B cell (primary cell): ENCODE results near the gene P2RX7. TPM values are rescaled to one million over a fixed set of nuclear protein-coding genes. Genes with fewer than 3 reads are reported as not detected.
A peak's percentile ranks its signal among the peaks of the same experiment; 100 is the strongest.

Experiments
- ATAC-seq: fragments of 200-7000 bp; cut with Tn5 transposase; one replicate; pipeline ENCODE4 v1.10.0; 2021; ENCODE audit warnings: low read depth, mild to moderate bottlenecking, moderate number of reproducible peaks, moderate library complexity
- CTCF ChIA-PET: fragments of 350-600 bp; sonication (Branson Sonifier 250); formaldehyde crosslinking; loops from one replicate; lab custom pipeline; 2021; ENCODE audit warnings: antibody characterized with exemption, inconsistent platforms; lab: Charles Lee
- POLR2A ChIA-PET: fragments of 350-600 bp; sonication (Branson Sonifier 250); formaldehyde crosslinking; loops from one replicate; lab custom pipeline; 2021; ENCODE audit warnings: antibody characterized with exemption; lab: Charles Lee
- DNase-seq: peaks from one replicate; pipeline ENCODE4 v3.0.0; 2013
- H2AFZ ChIP-seq: 2 replicates; pipeline ENCODE4 v1.6.1; 2012; ENCODE audit warnings: mild to moderate bottlenecking, low read depth, low read length; ENCODE audit not compliant: insufficient read depth, poor library complexity, severe bottlenecking
- H3K27ac ChIP-seq, 2 donors: 1 replicate in 1 of 2; 2 replicates in 1 of 2; pipeline ENCODE4 v1.5.1; 2012 to 2013; ENCODE audit warnings: low read length in 2 of 2, mild to moderate bottlenecking in 2 of 2, moderate library complexity in 1 of 2
- H3K27me3 ChIP-seq, 4 experiments: fragments of 200-600 bp in 1 of 4; sonication (generic) in 1 of 4; replicated peaks in 1 of 4; 1 replicate in 2 of 4; 2 replicates in 2 of 4; pipeline versions ENCODE4 v1.6.1 to v1.7.0; 2013 to 2016; ENCODE audit warnings: low read length in 3 of 4, mild to moderate bottlenecking in 2 of 4, mixed read lengths in 1 of 4, moderate library complexity in 1 of 4; ENCODE audit not compliant: insufficient read depth in 4 of 4, control insufficient read depth in 3 of 4; ENCODE audit errors: control extremely low read depth in 1 of 4
- H3K36me3 ChIP-seq, 2 experiments: replicated peaks in 1 of 2; 1 replicate in 1 of 2; 2 replicates in 1 of 2; pipeline versions ENCODE4 v1.6.1 to v1.7.1; 2013; ENCODE audit warnings: low read length in 1 of 2; ENCODE audit not compliant: insufficient read depth in 2 of 2, control insufficient read depth in 1 of 2; ENCODE audit errors: control extremely low read depth in 1 of 2, extremely low read depth in 1 of 2
- H3K4me1 ChIP-seq, 2 donors: fragments of 200-600 bp in 1 of 2; sonication (generic) in 1 of 2; 1 replicate in 1 of 2; 2 replicates in 1 of 2; pipeline versions ENCODE4 v1.5.1 to v1.6.1; 2013 to 2017; ENCODE audit warnings: low read length in 2 of 2; ENCODE audit not compliant: control insufficient read depth in 2 of 2, insufficient read depth in 2 of 2
- H3K4me2 ChIP-seq: replicated peaks from 2 replicates; pipeline ENCODE3; 2012; ENCODE audit warnings: mild to moderate bottlenecking, low read depth, low read length; ENCODE audit not compliant: poor library complexity, severe bottlenecking
- H3K4me3 ChIP-seq, 5 experiments: fragments of 200-600 bp in 1 of 5; sonication (generic) in 1 of 5; 1 replicate in 3 of 5; 2 replicates in 2 of 5; pipeline versions ENCODE4 v1.5.1 to v1.7.0; 2011 to 2016; ENCODE audit warnings: low read length in 4 of 5, mild to moderate bottlenecking in 4 of 5, low read depth in 2 of 5, control low read depth in 1 of 5, moderate library complexity in 1 of 5; ENCODE audit not compliant: insufficient read depth in 1 of 5; ENCODE audit errors: control extremely low read depth in 1 of 5, extremely low read depth in 1 of 5
- H3K79me2 ChIP-seq: fragments of 200-600 bp; sonication (generic); one replicate; pipeline ENCODE4 v1.6.0; 2016; ENCODE audit warnings: low read length; ENCODE audit not compliant: control insufficient read depth, insufficient read depth
- H3K9ac ChIP-seq: fragments of 200-600 bp; sonication (generic); 2 replicates; pipeline ENCODE4 v1.6.1; 2017; ENCODE audit warnings: mild to moderate bottlenecking, low read length, moderate library complexity
- H3K9me3 ChIP-seq, 3 donors: one replicate each; pipeline versions ENCODE4 v1.6.1 to v1.7.1; 2013; ENCODE audit warnings: low read length in 2 of 3; ENCODE audit not compliant: control insufficient read depth in 2 of 3, insufficient read depth in 1 of 3; ENCODE audit errors: control extremely low read depth in 1 of 3
- H4K20me1 ChIP-seq: 2 replicates; pipeline ENCODE4 v1.6.0; 2012; ENCODE audit warnings: mild to moderate bottlenecking, low read length; ENCODE audit not compliant: insufficient read depth, control insufficient read depth, poor library complexity, severe bottlenecking
- H3K27ac Mint-ChIP-seq: one replicate; pipeline ENCODE4 v1.8.0; 2021; ENCODE audit warnings: mixed read lengths
- H3K27me3 Mint-ChIP-seq: one replicate; pipeline ENCODE4 v1.8.0; 2021; ENCODE audit warnings: mixed read lengths
- H3K4me1 Mint-ChIP-seq: one replicate; pipeline ENCODE4 v1.8.0; 2021; ENCODE audit warnings: mixed read lengths
- H3K4me3 Mint-ChIP-seq: one replicate; pipeline ENCODE4 v1.8.0; 2021; ENCODE audit warnings: mixed read lengths
- H3K9me3 Mint-ChIP-seq: one replicate; pipeline ENCODE4 v1.8.0; 2022; ENCODE audit warnings: mixed read lengths; ENCODE audit not compliant: insufficient read depth
- CTCF ChIP-seq: fragments of 200-600 bp; IDR thresholded peaks from one replicate; pipeline ENCODE4 v1.8.0; 2022; ENCODE audit warnings: antibody characterized with exemption, mild to moderate bottlenecking
- EZH2 ChIP-seq: IDR thresholded peaks from 2 replicates; pipeline ENCODE4 v1.6.1; 2012; ENCODE audit warnings: borderline replicate concordance, low read depth, mild to moderate bottlenecking, moderate library complexity, low read length; ENCODE audit not compliant: insufficient read depth, poor library complexity, severe bottlenecking
- WGBS: methylation state at CpG from one replicate; pipeline ENCODE4 v1.1.5; 2013; ENCODE audit warnings: missing lambda C conversion rate; ENCODE audit not compliant: insufficient coverage; 5-methylcytosine and 5-hydroxymethylcytosine counted together
- intact Hi-C: fragments of 100-400 bp; cut with micrococcal nuclease; formaldehyde crosslinking; loops from one replicate; pipeline ENCODE4 v1.10.0; 2022
- polyA plus RNA-seq: library from polyadenylated mRNA; depleted of rRNA; stranded (reverse); fragments of >200 nt; gene quantifications from 2 replicates; pipeline ENCODE4 v1.2.3, GENCODE V29; 2012
- total RNA-seq, 2 donors: library from RNA; stranded (reverse); fragments of 120-200 nt in 1 of 2; gene quantifications; 1 replicate in 1 of 2; 2 replicates in 1 of 2; pipeline versions ENCODE4 v1.2.3 to v1.2.4, GENCODE V29; 2013 to 2022

P2RX7 gene
- total and polyA plus RNA-seq, 2 donors (not counting 1 experiment from before 2014, with no cell fraction given) = 5.3 to 6.3 TPM

DNA sequence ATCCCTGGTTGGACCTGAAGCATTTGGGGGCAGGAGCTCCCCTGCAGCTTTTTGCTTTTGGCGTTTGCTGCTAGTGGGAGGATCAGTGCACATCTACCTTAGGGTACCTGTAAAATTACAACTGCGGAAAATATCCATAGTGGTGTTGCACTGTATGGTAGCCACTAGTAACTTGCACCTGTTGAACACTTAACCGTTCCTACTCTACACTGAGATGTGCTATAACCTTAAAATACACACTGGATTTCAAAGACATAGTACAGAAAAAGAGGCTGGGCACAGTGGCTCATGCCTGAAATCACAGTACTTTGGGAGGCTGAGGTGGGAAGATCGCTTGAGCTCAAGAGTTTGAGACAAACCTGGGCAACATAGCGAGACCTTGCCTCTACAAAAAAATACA is 80.2 kb downstream of the P2RX7 start:
- CTCF ChIA-PET = interaction anchor here (1.3 kb wide), 1 partner anchor 15 kb away, joined by 3 read pairs; no protein-coding TSS in a partner anchor
- intact Hi-C loops = no loop called here
- no peak overlapping the region for H3K27ac ChIP-seq
- peaks cover 14% of the 10 kb centered on the region for H3K4me1 Mint-ChIP-seq
- 100% methylated on average over 2 of the region's 5 CpGs for WGBS
- no peaks in the 10 kb centered on the region for H4K20me1 ChIP-seq
- H3K4me1 ChIP-seq = peaks cover 4 to 13% of the 10 kb centered on the region in 2 donors
- no peaks in the 10 kb centered on the region for H3K27me3 ChIP-seq
- H3K27me3 Mint-ChIP-seq = no peaks in the 10 kb centered on the region
- H3K4me3 ChIP-seq = no peak overlapping the region
- no peak overlapping the region for H3K9ac ChIP-seq
- TF ChIP-seq CTCF (no peak), EZH2 (no peak)
- POLR2A ChIA-PET = no interaction called here
- ATAC-seq = no peak
- H3K4me3 Mint-ChIP-seq = no peak overlapping the region
- no peak for DNase-seq
- no peak overlapping the region for H3K4me2 ChIP-seq
- peaks cover 0 to 3% (median 0%) of the 10 kb centered on the region in 3 donors for H3K9me3 ChIP-seq
- peaks cover 2 to 4% of the 10 kb centered on the region in 2 experiments for H3K36me3 ChIP-seq
- no peaks in the 10 kb centered on the region for H3K9me3 Mint-ChIP-seq
- H3K27ac Mint-ChIP-seq = no peak overlapping the region
- H2AFZ ChIP-seq = no peak overlapping the region
- H3K79me2 ChIP-seq = peaks cover 10% of the 10 kb centered on the region

- Mint-ChIP-seq H3K4me1 (peaks cover 14% of the 10 kb centered on the region), H3K9me3 (no peaks in the 10 kb centered on the region), H3K27ac (peak overlapping the region; percentile 12), H3K27me3 (no peaks in the 10 kb centered on the region), H3K4me3 (no peak overlapping the region)
- H4K20me1 ChIP-seq = no peaks in the 10 kb centered on the region
- DNase-seq (no peak), ATAC-seq (no peak)
- peaks cover 2 to 6% of the 10 kb centered on the region in 2 experiments for H3K36me3 ChIP-seq
- no peaks in the 10 kb centered on the region for H3K27me3 ChIP-seq
- H3K9me3 ChIP-seq = peaks cover 0 to 3% (median 0%) of the 10 kb centered on the region in 3 donors
- WGBS = 96% methylated on average over 8 of the region's 11 CpGs
- no peak overlapping the region for H3K4me2 ChIP-seq
- POLR2A ChIA-PET = interaction anchor here (1.3 kb wide), 1 partner anchor 9 kb away, joined by 6 read pairs; no protein-coding TSS in a partner anchor
- CTCF ChIA-PET = interaction anchor here (1.3 kb wide), 1 partner anchor 13 kb away, joined by 3 read pairs; no protein-coding TSS in a partner anchor
- no peak overlapping the region for H3K9ac ChIP-seq
- H3K4me3 ChIP-seq = no peak overlapping the region
- H2AFZ ChIP-seq = no peak overlapping the region
- no peak overlapping the region for H3K27ac ChIP-seq
- H3K4me1 ChIP-seq = peaks cover 4 to 13% of the 10 kb centered on the region in 2 donors
- intact Hi-C loops = no loop called here
- TF ChIP-seq CTCF (no peak), EZH2 (no peak)
- peaks cover 10% of the 10 kb centered on the region for H3K79me2 ChIP-seq
These were observed 81.6 kb downstream of the P2RX7 start for GRCh38 chr12:121214166-121214777.
